AG04449 (cell line): ENCODE measurements around the gene CYB561D1.

ENCODE experiments used
- CTCF ChIA-PET: fragments of 350-600 bp; formaldehyde crosslinking; extraction: SDS; loops from one replicate; lab custom pipeline; 2021; ENCODE audit warnings: antibody characterized with exemption; lab: Yijun Ruan, JAX
- POLR2A ChIA-PET: fragments of 400-600, 350-600 bp; formaldehyde crosslinking; extraction: SDS; loops from one replicate; lab custom pipeline; 2020; ENCODE audit warnings: antibody characterized with exemption, inconsistent platforms; lab: Yijun Ruan, JAX
- DNase-seq: peaks from one replicate; pipeline ENCODE4 v3.0.0-alpha.2; 2010; ENCODE audit warnings: low read depth, low spot score
- H3K4me3 ChIP-seq: 2 replicates; pipeline ENCODE4 v1.5.1; 2011; ENCODE audit warnings: low read depth, mild to moderate bottlenecking, control low read depth, low read length
- CTCF ChIP-seq: IDR thresholded peaks from one replicate; pipeline ENCODE4 v1.5.1; 2011; ENCODE audit warnings: mild to moderate bottlenecking, moderate library complexity, low read length, control low read depth, inconsistent platforms; ENCODE audit not compliant: insufficient read depth; ENCODE audit errors: missing control alignments

Gene CYB561D1

GRCh38 chr1:109535481-109535880 lies 41.6 kb downstream of the CYB561D1 start:
- no peak for TF ChIP-seq CTCF
- ChIA-PET POLR2A (no interaction called here), CTCF (interaction anchor here (1.1 to 26.3 kb wide), 7 partner anchors 8 to 259 kb away, joined by 3 to 2790 read pairs (median 6); partner anchors contain the start of genes AMIGO1, ATXN7L2, CYB561D1 and GPR61)
- no peak for DNase-seq
- no peak overlapping the region for H3K4me3 ChIP-seq

GRCh38 chr1:109535971-109536491 lies 42.1 kb downstream of the CYB561D1 start:
- CTCF ChIA-PET, result interaction anchor here (2.0 to 26.3 kb wide), 3 partner anchors 7 to 238 kb away, joined by 5 to 2790 read pairs (median 194); partner anchors contain the start of genes AMIGO1, ATXN7L2, CYB561D1 and GPR61
- no peak for DNase-seq

GRCh38 chr1:109537450-109538178 lies 43.7 kb downstream of the CYB561D1 start:
- no peak overlapping the region for H3K4me3 ChIP-seq
- ChIA-PET POLR2A (interaction anchor here (1.7 kb wide), 1 partner anchor 11 kb away, joined by 6 read pairs; the partner anchor contains the start of gene GNAI3), CTCF (interaction anchor here (1.5 to 26.3 kb wide), 5 partner anchors 6 to 236 kb away, joined by 5 to 2790 read pairs (median 377); partner anchors contain the start of genes AMIGO1, ATXN7L2, CYB561D1 and GNAI3)
- TF ChIP-seq CTCF, result no peak
- no peak for DNase-seq

More at GRCh38 chr1:109535971-109536491, 42.1 kb downstream of the CYB561D1 start:
- POLR2A ChIA-PET, result interaction anchor here (0.8 kb wide), 1 partner anchor 12 kb away, joined by 3 read pairs; the partner anchor contains the start of gene GNAI3
- no peak overlapping the region for H3K4me3 ChIP-seq
- TF ChIP-seq CTCF, result no peak

- DNase-seq, result no peak
- CTCF ChIA-PET, result interaction anchor here (0.8 to 26.3 kb wide), 8 partner anchors 4 to 442 kb away, joined by 3 to 2790 read pairs (median 194); partner anchors contain the start of genes AMIGO1, ATXN7L2, CYB561D1 and GPR61
- POLR2A ChIA-PET, result interaction anchor here (1.0 to 1.7 kb wide), 3 partner anchors 9 to 45 kb away, joined by 3 to 6 read pairs (median 3); partner anchors contain the start of genes CYB561D1 and GNAI3
These were observed 45.1 kb downstream of the CYB561D1 start for GRCh38 chr1:109538827-109539555.

GRCh38 chr1:109539676-109540075 lies 45.8 kb downstream of the CYB561D1 start, which contains the start of gene GPR61:
Gene GPR61 (plus strand): TSS chr1:109539872. CDS start chr1:109543023, 3,151 bp downstream.
- DNase-seq, result no peak
- TF ChIP-seq CTCF, result no peak
- CTCF ChIA-PET, result interaction anchor here (1.5 to 26.3 kb wide), 6 partner anchors 7 to 234 kb away, joined by 4 to 2790 read pairs (median 286); partner anchors contain the start of genes AMIGO1, ATXN7L2 and CYB561D1
- H3K4me3 ChIP-seq, result no peak within 1 kb of the TSS
- POLR2A ChIA-PET, result interaction anchor here (1.0 to 1.5 kb wide), 3 partner anchors 43 to 49 kb away, joined by 3 read pairs; partner anchors contain the start of gene CYB561D1

More at GRCh38 chr1:109538827-109539555, 45.1 kb downstream of the CYB561D1 start:
- TF ChIP-seq CTCF, result no peak
- H3K4me3 ChIP-seq, result no peak overlapping the region
